HG03025 (cell line): ENCODE data around the gene SLC16A10.
"Not testable (repeated sequence)": the region's sequence is repeated elsewhere in the genome, so short reads cannot be mapped to it uniquely, and the experiment has no call there.

Source experiments
- ATAC-seq: cut with Tn5 transposase; IDR thresholded peaks from one replicate; pipeline ENCODE4 v1.9.1; 2021; ENCODE audit warnings: mild to moderate bottlenecking, moderate library complexity; ENCODE audit not compliant: unreplicated experiment, low FRiP score

The SLC16A10 gene

DNA sequence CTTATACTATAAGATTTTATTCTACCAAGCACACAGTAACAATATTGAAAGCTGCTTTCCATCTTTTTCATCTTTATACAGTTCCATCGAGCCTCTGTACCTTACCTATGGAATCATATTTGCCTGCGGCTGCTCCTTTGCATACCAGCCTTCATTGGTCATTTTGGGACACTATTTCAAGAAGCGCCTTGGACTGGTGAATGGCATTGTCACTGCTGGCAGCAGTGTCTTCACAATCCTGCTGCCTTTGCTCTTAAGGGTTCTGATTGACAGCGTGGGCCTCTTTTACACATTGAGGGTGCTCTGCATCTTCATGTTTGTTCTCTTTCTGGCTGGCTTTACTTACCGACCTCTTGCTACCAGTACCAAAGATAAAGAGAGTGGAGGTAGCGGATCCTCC is 89.8 kb downstream of the SLC16A10 start:
- ATAC-seq = no peak

- ATAC-seq = no peak
Measured at GRCh38 chr6:111183702-111184517, 96.6 kb downstream of the SLC16A10 start.

DNA sequence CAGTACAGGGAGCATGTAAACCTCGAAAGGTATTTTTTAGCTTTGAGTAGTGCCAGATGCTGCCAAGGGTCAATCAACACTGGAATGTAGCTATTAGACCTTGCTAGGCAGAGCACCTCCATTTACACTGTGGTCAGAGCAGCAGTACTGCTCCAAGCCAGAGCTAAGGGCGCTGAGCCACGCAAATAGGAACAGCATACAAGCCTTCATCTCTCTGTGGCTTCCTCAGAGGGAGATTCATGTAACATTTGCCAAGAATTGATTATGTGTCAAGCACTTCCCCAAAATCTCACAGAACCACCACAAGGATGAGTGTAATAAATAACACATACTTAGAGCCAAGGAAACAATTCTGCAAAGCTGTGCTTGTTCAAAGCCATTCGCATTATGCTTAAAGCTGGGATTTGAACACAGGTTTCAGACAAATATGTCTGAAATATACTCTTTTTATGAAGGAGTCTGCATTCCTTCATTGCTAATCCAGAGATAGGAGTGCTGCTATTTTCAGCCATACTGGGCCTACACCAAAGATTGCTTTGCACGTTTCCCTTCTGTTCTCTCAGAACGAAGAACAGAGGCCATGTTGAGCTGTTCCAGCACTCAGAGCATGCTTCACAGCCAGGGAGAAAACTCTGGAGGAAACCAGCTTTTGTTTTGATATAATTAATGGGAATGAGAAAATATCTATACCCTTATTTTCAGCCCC is 97.7 kb downstream of the SLC16A10 start:
- no peak for ATAC-seq

DNA sequence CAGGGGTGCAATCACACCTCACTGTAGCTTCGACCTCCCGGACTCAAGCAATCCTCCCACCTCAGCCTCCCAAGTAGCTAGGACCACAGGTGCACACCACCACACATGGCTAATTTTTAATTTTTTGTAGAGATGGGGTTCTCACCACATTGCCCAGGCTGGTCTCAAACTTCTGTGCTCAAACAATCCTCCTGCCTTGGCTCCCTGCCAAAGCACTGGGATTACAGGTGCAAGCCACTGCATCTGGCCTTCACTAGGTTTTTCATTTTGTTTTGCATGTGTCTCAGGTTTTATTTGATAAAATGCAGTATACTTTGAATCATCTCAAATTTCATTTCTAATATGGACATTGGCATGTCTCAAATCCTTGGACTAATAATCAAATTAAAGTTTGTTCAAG is 98.7 kb downstream of the SLC16A10 start:
- no peak for ATAC-seq

DNA sequence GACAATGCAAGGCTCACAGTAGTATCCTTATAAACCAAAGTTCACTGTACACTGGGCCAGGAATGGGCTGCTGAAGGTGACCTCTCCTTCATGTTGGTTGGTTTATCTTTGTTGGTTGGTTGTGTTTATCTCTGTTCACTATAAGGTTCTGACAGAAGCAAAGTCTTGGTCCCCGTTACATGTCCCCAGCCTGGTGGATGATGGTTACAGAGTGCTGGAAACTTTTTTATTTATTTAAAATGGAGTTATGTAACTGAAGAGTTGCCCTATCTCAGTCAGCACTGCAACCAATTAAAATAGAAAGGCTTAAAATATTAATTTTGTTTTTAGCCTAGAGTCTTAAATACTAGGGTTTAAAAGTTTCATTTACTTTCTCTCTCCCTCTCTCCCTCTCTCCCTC is 100.6 kb downstream of the SLC16A10 start:
- ATAC-seq = no peak

GRCh38 chr6:111189666-111190210 is 102.4 kb downstream of the SLC16A10 start:
- not testable (repeated sequence) for ATAC-seq

DNA sequence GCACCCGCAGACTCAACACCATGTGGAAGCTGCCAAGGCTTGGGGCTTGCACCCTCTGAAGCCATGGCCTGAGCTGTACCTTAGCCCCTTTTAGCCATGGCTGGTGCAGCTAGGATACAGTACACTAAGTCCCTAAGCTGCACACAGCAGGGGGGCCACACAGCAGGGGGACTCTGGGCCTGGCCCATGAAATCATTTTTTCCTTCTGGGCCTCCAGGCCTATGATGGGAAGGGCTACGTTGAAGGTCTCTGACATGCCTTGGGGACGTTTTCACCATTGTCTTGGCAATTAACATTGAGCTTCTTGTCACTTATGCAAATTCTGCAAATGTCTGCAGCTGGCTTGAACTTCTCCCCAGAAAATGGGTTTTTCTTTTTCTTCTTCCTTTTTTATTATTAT is 103.3 kb downstream of the SLC16A10 start:
- no peak for ATAC-seq

DNA sequence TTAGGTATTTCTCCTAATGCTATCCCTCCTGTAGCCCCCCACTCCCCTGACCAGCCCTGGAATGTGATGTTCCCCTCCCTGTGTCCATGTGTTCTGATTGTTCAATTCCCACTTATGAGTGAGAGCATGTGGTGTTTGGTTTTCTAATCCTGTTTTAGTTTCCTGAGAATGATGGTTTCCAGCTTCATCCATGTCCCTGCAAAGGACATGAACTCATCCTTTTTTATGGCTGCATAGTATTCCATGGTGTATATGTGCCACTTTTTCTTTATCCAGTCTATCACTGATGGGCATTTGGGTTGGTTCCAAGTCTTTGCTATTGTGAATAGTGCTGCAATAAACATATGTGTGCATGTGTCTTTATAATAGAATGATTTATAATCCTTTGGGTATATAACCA is 103.8 kb downstream of the SLC16A10 start:
- ATAC-seq = not testable (repeated sequence)

DNA sequence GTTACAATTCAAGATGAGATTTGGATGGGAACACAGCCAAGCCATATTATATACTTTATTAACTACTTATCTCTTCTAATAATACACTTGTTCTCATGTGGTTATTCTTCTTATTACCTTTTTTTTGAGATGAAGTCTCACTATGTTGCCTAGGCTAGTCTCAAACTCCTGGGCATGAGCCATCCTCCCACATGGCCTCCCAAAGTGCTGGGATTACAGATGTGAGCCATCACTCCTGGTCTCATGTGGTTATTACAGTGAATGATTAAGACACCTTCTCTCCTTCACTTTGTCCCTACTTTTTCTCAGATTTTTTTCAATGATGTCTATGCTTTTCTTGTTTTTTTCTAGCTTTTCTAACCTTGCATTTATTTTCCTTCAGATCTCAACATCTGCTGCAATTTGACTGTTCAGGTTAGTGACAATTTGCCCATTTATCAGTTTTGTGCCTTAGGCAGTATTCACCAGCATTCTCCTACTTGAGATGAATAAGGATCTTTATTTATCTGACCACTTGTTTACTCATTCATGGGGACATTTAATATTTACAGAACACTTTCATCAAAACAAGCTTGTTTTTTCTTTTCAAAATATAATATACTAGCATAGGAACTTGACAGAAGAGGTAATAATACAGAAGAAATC is 105.7 kb downstream of the SLC16A10 start:
- ATAC-seq = no peak

DNA sequence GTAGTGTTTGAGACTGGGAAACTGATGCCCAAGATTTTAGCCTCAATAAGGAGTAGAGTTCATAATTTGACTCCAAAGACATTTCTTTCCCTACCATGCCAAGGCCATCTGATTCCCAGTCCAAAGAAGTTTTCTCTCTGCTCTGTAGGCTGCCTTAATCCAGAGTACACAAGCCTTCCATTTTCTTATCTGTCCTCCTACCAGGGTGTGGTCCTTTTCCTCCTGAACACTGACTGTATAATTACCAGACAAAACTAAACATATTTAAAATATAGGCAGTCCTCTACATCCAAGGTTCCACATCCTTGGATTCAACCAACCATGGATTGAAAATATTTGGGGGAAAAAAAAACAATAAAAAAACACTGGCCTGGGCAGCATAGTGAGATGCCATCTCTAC is 108.4 kb downstream of the SLC16A10 start:
- ATAC-seq = no peak

- no peak for ATAC-seq
Measured at GRCh38 chr6:111198841-111199240, 111.5 kb downstream of the SLC16A10 start.

GRCh38 chr6:111199935-111200334 is 112.6 kb downstream of the SLC16A10 start:
- no peak for ATAC-seq

- ATAC-seq = no peak
Measured at GRCh38 chr6:111200350-111201243, 113.3 kb downstream of the SLC16A10 start.

DNA sequence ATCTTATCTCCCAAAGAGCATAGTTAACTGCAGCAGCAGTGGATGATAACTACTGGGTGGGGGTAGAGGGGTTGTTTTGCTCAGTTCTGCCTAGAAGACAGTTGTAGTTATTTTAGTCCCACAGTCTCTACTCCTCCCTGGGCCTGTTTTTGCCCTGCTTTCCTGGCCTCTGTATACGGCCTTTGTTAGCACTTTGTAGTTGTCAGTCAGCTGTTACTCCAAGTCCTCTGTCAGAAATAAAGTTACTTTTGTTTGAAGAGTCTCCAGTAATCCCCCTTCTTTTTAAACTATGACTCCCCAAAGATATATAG is 113.9 kb downstream of the SLC16A10 start:
- ATAC-seq = no peak

DNA sequence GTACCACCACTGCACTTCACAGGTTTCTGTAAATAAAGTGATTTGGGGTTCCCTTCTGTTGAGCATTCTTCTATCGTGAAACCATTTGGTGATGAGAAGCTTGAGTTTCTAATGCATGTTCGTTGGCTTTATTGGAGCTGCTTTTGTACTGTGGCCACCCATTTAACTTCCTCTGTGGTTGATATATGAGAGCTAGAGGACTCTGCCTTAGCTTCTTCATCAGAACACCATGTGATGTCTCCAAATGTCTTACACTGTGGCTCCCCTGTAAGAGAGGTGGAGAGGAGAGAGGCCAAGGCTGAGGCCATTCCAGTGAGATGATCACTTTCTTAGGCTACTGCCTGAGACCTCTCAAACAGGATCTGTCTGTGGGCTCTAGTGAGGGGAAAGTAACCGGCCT is 114.5 kb downstream of the SLC16A10 start:
- no peak for ATAC-seq

DNA sequence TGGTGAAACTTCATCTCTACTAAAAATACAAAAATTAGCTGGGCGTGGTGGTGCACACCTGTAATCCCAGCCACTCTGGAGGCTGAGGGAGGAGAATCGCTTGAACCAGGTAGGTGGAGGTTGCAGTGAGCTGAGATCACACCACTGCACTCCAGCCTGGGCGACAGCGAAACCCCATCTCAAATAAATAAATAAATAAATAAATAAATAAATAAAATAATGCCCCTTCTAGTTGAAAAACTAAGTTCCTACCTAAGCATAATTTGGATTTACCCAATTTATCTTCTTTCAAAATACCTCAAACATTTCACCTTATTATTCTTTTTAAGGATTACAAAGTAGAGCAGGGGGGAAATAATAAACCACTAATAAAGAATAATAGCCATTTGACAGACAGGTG is 116.2 kb downstream of the SLC16A10 start:
- not testable (repeated sequence) for ATAC-seq

- no peak for ATAC-seq
Measured at GRCh38 chr6:111204305-111204704, 117.0 kb downstream of the SLC16A10 start.

GRCh38 chr6:111204881-111205280 is 117.6 kb downstream of the SLC16A10 start:
- ATAC-seq = no peak

- no peak for ATAC-seq
Measured at GRCh38 chr6:111205502-111205901, 118.2 kb downstream of the SLC16A10 start.

DNA sequence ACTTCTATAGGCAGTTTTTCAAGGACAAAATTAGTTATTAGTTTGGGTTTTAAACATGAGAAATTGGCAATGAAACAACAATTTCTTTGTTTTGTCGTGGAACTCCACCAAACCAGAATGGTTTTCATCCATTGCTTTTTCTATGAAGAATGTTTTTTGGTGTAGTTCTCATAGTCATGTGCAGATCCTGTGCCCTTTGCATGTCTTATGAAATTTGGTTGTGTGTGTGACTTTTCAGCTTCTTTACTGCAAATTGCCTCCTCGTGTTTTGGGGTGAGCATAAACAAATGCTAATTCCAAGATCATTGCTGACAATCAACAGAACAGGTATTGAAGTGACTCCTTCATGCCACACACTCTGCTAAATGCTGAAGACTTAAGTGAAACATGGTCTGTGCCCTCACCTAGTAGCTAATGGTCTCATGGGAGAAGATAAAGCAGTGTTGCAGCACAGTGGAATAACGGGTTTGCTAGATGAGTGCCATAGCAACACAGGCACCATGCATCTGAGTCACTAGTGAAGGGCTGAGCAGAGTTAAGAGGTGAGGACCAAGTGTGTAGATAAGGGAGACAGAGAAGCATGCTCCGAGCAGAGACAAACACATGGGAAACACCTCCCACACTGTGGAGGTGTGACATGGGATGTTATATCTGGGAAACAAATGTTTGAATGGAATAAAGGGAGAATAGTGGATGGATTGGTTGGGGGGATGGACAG is 120.0 kb downstream of the SLC16A10 start:
- no peak for ATAC-seq
